Lung (tissue), 12 donors: Measurements from ENCODE around the gene ARHGAP18. TPM values are rescaled to one million over a fixed set of nuclear protein-coding genes. Genes with fewer than 3 reads are reported as not detected.

Source experiments
- ATAC-seq: fragments of 200-7000 bp; cut with Tn5 transposase; one replicate; pipeline ENCODE4 v1.9.1; 2020; ENCODE audit warnings: moderate number of reproducible peaks; ENCODE audit not compliant: insufficient read depth, low FRiP score
- DNase-seq, 3 donors: peaks; one replicate each; pipeline ENCODE4 v3.0.0-alpha.2; 2013 to 2017
- H3K27ac ChIP-seq, 2 donors: one replicate each; pipeline ENCODE4 v1.5.1; 2013; ENCODE audit warnings: mild to moderate bottlenecking in 2 of 2, moderate library complexity in 2 of 2, control low read depth in 1 of 2, inconsistent platforms in 1 of 2, low read depth in 1 of 2, low read length in 1 of 2
- H3K27me3 ChIP-seq, 3 donors: one replicate each; pipeline ENCODE4 v1.5.1; 2013; ENCODE audit warnings: low read length in 2 of 3; ENCODE audit not compliant: control insufficient read depth in 3 of 3, insufficient read depth in 3 of 3
- H3K36me3 ChIP-seq, 4 donors: one replicate each; pipeline ENCODE4 v1.5.1; 2013; ENCODE audit warnings: low read length in 4 of 4, mild to moderate bottlenecking in 1 of 4, moderate library complexity in 1 of 4; ENCODE audit not compliant: control insufficient read depth in 4 of 4, insufficient read depth in 4 of 4
- H3K4me1 ChIP-seq, 5 donors: one replicate each; pipeline ENCODE4 v1.5.1; 2013; ENCODE audit warnings: low read length in 5 of 5, mild to moderate bottlenecking in 2 of 5, moderate library complexity in 1 of 5; ENCODE audit not compliant: control insufficient read depth in 5 of 5, insufficient read depth in 5 of 5
- H3K4me3 ChIP-seq: one replicate; pipeline ENCODE4 v1.5.1; 2013; ENCODE audit warnings: mild to moderate bottlenecking, control low read depth, moderate library complexity
- H3K9ac ChIP-seq, 2 donors: one replicate each; pipeline ENCODE4 v1.5.1; 2013; ENCODE audit warnings: low read length in 2 of 2, control low read depth in 1 of 2; ENCODE audit not compliant: insufficient read depth in 1 of 2
- H3K9me3 ChIP-seq, 4 donors: one replicate each; pipeline ENCODE4 v1.5.1; 2013; ENCODE audit warnings: low read length in 3 of 4, mild to moderate bottlenecking in 1 of 4, moderate library complexity in 1 of 4; ENCODE audit not compliant: control insufficient read depth in 4 of 4, insufficient read depth in 3 of 4
- CTCF ChIP-seq: IDR thresholded peaks from 2 replicates; pipeline ENCODE4 v1.5.1; 2012; ENCODE audit warnings: mild to moderate bottlenecking; ENCODE audit errors: control extremely low read depth, extremely low read depth
- WGBS, 2 donors: extraction: QIAGEN DNeasy Blood & Tissue Kit; methylation state at CpG; one replicate each; pipeline ENCODE4 v1.1.7; 2013; 5-methylcytosine and 5-hydroxymethylcytosine counted together
- polyA plus RNA-seq, 2 donors: library from polyadenylated mRNA; stranded (reverse); fragments of 200-250 nt; gene quantifications; one replicate each; pipeline ENCODE4 v1.2.1, GENCODE V29; 2013
- total RNA-seq, 2 donors: library from RNA; depleted of rRNA in 1 of 2; stranded (reverse); fragments of >200 nt in 1 of 2; gene quantifications; one replicate each; pipeline ENCODE4 v1.2.1, GENCODE V29; 2014 to 2021
- donor health status: control.
- donor health status: control.
- donor health status: Bipolar disorder and iron deficiency.
- donor health status: healthy.
- donor health status: DM: yes; HTN: yes; CAD: no.

Gene ARHGAP18
- total and polyA plus RNA-seq, 4 donors = 16.4 to 70.7 (median 33.0) TPM

GRCh38 chr6:129546702-129547101 is 163.3 kb downstream of the ARHGAP18 start:
- Histone ChIP-seq H3K4me1 (peaks cover 0 to 2% (median 0%) of the 10 kb centered on the region in 5 donors), H3K36me3 (peaks cover 0 to 2% (median 0%) of the 10 kb centered on the region in 4 donors), H3K4me3 (no peak overlapping the region), H3K9ac (no peak overlapping the region), H3K27ac (no peak overlapping the region), H3K9me3 (no peaks in the 10 kb centered on the region), H3K27me3 (no peaks in the 10 kb centered on the region)
- no peak for TF ChIP-seq CTCF
- ATAC-seq (no peak), DNase-seq (no peak)
- 87 to 88% methylated on average over 4 of the region's 4 CpGs for WGBS, 2 donors

DNA sequence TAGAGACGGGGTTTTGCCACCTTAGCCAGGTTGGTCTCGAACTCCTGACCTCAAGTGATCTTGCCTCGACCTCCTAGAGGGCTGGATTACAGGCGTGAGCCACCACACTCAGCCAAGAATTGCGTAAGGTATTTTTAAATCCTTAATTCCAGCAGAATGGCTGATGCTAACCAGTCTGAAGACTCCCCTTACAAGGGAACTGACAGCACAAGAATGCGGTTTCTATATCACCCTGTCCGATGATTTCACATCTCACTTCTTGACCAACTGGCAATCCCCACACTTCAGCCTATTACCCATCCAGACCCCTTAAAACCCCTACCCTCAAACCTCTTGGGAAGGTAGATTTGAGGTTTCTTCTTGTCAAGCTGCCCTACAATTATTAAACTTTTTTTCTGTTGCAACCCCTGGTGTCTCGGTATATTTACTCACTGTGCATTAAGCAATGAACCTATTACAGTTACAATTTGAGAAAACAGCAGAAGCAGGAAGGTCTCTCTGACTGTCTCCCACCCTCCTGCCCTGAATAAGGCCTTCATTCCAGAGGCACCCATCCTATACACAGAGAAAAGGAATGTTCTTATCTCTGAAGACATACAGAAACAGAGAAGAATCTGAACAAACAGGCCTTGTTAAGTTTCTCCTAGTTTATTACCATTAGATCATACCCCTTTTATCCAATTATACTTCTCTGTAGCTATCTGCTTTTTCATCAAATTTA is 164.9 kb downstream of the ARHGAP18 start:
- 96% methylated on average over 8 of the region's 8 CpGs for WGBS, 2 donors

DNA sequence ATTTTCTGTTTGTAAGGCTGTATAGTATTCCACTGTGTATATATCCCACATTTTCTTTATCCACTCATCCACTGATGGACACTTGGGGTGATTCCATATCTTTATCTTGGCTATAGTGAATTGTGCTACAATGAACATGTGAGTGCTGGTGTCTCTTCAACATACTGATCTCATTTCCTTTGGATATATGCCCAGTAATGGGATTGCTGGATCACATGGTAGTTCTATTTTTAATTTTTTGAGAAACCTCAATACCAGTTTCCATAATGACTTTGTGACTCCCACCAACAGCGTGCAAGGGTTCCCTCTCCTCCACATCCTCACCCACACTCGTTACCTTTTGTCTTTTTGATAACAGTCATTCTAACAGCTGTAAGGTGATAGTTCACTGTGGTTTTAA is 166.0 kb downstream of the ARHGAP18 start:
- H3K36me3 ChIP-seq = peaks cover 0 to 3% (median 0%) of the 10 kb centered on the region in 4 donors
- 81 to 86% methylated on average over 2 of the region's 2 CpGs for WGBS, 2 donors
- H3K9ac ChIP-seq = no peak overlapping the region
- no peaks in the 10 kb centered on the region for H3K27me3 ChIP-seq
- no peak for TF ChIP-seq CTCF
- no peaks in the 10 kb centered on the region for H3K9me3 ChIP-seq
- no peak overlapping the region for H3K4me3 ChIP-seq
- H3K4me1 ChIP-seq = no peaks in the 10 kb centered on the region
- ATAC-seq (no peak), DNase-seq (no peak)
- no peak overlapping the region for H3K27ac ChIP-seq

More for the DNA sequence above, 164.9 kb downstream of the ARHGAP18 start:
- DNase-seq (no peak), ATAC-seq (no peak)
- H3K9ac ChIP-seq = no peak overlapping the region
- H3K36me3 ChIP-seq = peaks cover 0 to 2% (median 0%) of the 10 kb centered on the region in 4 donors
- H3K4me3 ChIP-seq = no peak overlapping the region
- H3K4me1 ChIP-seq = peaks cover 0 to 2% (median 0%) of the 10 kb centered on the region in 5 donors
- no peak for TF ChIP-seq CTCF
- no peaks in the 10 kb centered on the region for H3K9me3 ChIP-seq
- no peak overlapping the region for H3K27ac ChIP-seq
- H3K27me3 ChIP-seq = no peaks in the 10 kb centered on the region
